CD4-positive, alpha-beta T cell (primary cell): ENCODE results near the gene ATRNL1. TPM values are rescaled to one million over a fixed set of nuclear protein-coding genes. Genes with fewer than 3 reads are reported as not detected.

Experiments used
- ATAC-seq: fragments of 200-7000 bp; cut with Tn5 transposase; one replicate; pipeline ENCODE4 v1.10.0; 2022; ENCODE audit warnings: mild to moderate bottlenecking; ENCODE audit not compliant: poor library complexity
- CTCF ChIA-PET: fragments of 350-600 bp; sonication (Branson Sonifier 250); formaldehyde crosslinking; loops from one replicate; lab custom pipeline; 2021; ENCODE audit warnings: antibody characterized with exemption, inconsistent platforms; lab: Charles Lee
- POLR2A ChIA-PET: fragments of 350-600 bp; sonication (Branson Sonifier 250); formaldehyde crosslinking; loops from one replicate; lab custom pipeline; 2021; ENCODE audit warnings: antibody characterized with exemption, inconsistent platforms; lab: Charles Lee
- DNase-seq, 14 experiments: peaks; one replicate each; pipeline ENCODE4 v3.0.0-alpha.2; 2013 to 2020; ENCODE audit warnings: mixed read lengths in 2 of 14
- H3K27ac ChIP-seq, 2 donors: one replicate each; pipeline versions ENCODE4 v1.5.1 to v1.7.0; 2013; ENCODE audit warnings: low read length in 2 of 2, low read depth in 1 of 2, mild to moderate bottlenecking in 1 of 2
- H3K27me3 ChIP-seq, 2 experiments: 1 replicate in 1 of 2; 2 replicates in 1 of 2; pipeline versions ENCODE4 v1.6.1 to v1.7.0; 2013; ENCODE audit warnings: low read length in 2 of 2, control low read depth in 1 of 2, mild to moderate bottlenecking in 1 of 2, moderate library complexity in 1 of 2; ENCODE audit not compliant: insufficient read depth in 2 of 2, control insufficient read depth in 1 of 2
- H3K36me3 ChIP-seq: one replicate; pipeline ENCODE4 v1.6.1; 2013; ENCODE audit warnings: low read length, control low read depth; ENCODE audit not compliant: insufficient read depth
- H3K4me1 ChIP-seq: one replicate; pipeline ENCODE4 v1.6.1; 2013; ENCODE audit warnings: low read length, control low read depth; ENCODE audit not compliant: insufficient read depth
- H3K4me3 ChIP-seq: one replicate; pipeline ENCODE4 v1.5.1; 2013; ENCODE audit warnings: mild to moderate bottlenecking, low read length, moderate library complexity
- H3K9me3 ChIP-seq, 2 experiments: 1 replicate in 1 of 2; 2 replicates in 1 of 2; pipeline versions ENCODE4 v1.6.1 to v1.7.0; 2013; ENCODE audit warnings: low read length in 2 of 2, mild to moderate bottlenecking in 2 of 2, control low read depth in 1 of 2, moderate library complexity in 1 of 2; ENCODE audit not compliant: control insufficient read depth in 1 of 2, insufficient read depth in 1 of 2
- H3K27ac Mint-ChIP-seq: one replicate; pipeline ENCODE4 v1.8.0; 2020; ENCODE audit warnings: mixed read lengths
- H3K27me3 Mint-ChIP-seq: one replicate; pipeline ENCODE4 v1.8.0; 2021; ENCODE audit warnings: mixed read lengths
- H3K36me3 Mint-ChIP-seq: one replicate; pipeline ENCODE4 v1.8.0; 2021; ENCODE audit warnings: low read depth, mixed read lengths
- H3K4me1 Mint-ChIP-seq: one replicate; pipeline ENCODE4 v1.8.0; 2021; ENCODE audit warnings: low read depth, mixed read lengths
- H3K4me3 Mint-ChIP-seq: one replicate; pipeline ENCODE4 v1.8.0; 2020; ENCODE audit warnings: mild to moderate bottlenecking, mixed read lengths
- H3K9me3 Mint-ChIP-seq: one replicate; pipeline ENCODE4 v1.8.0; 2020; ENCODE audit warnings: mixed read lengths
- intact Hi-C, 2 experiments: fragments of 100-400 bp; cut with DNase I in 1 of 2; cut with micrococcal nuclease in 1 of 2; formaldehyde crosslinking; loops; one replicate each; pipeline versions ENCODE4 v1.15.1 to v1.9.0; 2023 to 2025; cut with DNase I, micrococcal nuclease
- total RNA-seq, 174 experiments: library from RNA in 2 of 174; stranded (reverse) in 2 of 174; gene quantifications; one replicate each; pipeline ENCODE4 v1.2.3 and lab custom pipeline; 2021 to 2026
- TF ChIP-seq, protein P1 (sequence below): fragments of 200-600 bp; IDR thresholded peaks from one replicate; pipeline ENCODE4 v1.8.0; 2022; ENCODE audit warnings: antibody characterized with exemption, mild to moderate bottlenecking

The ATRNL1 gene
- total RNA-seq, 2 experiments from 2014 or later = not detected

DNA sequence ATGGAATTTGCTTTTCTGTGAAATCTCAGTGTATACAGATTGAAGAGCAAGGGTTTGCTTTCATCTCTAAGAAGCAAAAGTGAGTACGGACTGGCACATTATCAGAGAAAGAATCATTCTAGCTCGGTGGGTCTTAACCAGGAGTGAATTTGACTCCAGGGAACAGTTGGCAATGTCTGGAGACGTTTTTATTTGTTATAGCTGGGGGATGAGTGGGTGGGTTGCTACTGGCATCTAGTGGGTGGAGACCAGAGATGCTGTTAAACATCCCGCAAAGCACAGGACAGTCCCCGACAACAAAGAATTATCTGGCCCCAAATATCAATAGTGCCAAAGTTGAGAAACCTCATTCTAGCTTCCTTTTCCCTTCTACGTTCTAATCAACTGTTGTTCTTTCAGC is 43.8 kb upstream of the ATRNL1 start:
- DNase-seq (no peak), ATAC-seq (no peak)
- TF ChIP-seq, protein P1, sequence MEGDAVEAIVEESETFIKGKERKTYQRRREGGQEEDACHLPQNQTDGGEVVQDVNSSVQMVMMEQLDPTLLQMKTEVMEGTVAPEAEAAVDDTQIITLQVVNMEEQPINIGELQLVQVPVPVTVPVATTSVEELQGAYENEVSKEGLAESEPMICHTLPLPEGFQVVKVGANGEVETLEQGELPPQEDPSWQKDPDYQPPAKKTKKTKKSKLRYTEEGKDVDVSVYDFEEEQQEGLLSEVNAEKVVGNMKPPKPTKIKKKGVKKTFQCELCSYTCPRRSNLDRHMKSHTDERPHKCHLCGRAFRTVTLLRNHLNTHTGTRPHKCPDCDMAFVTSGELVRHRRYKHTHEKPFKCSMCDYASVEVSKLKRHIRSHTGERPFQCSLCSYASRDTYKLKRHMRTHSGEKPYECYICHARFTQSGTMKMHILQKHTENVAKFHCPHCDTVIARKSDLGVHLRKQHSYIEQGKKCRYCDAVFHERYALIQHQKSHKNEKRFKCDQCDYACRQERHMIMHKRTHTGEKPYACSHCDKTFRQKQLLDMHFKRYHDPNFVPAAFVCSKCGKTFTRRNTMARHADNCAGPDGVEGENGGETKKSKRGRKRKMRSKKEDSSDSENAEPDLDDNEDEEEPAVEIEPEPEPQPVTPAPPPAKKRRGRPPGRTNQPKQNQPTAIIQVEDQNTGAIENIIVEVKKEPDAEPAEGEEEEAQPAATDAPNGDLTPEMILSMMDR = no peak
- ChIA-PET POLR2A (no interaction called here), CTCF (no interaction called here)
- Histone ChIP-seq H3K27ac (no peak overlapping the region), H3K4me1 (no peaks in the 10 kb centered on the region), H3K4me3 (no peak overlapping the region), H3K27me3 (no peaks in the 10 kb centered on the region), H3K9me3 (no peaks in the 10 kb centered on the region), H3K36me3 (no peaks in the 10 kb centered on the region)
- Mint-ChIP-seq H3K9me3 (no peaks in the 10 kb centered on the region), H3K4me1 (no peaks in the 10 kb centered on the region), H3K27ac (no peak overlapping the region), H3K27me3 (no peaks in the 10 kb centered on the region), H3K4me3 (no peak overlapping the region), H3K36me3 (no peaks in the 10 kb centered on the region)
- intact Hi-C loops = no loop called here

DNA sequence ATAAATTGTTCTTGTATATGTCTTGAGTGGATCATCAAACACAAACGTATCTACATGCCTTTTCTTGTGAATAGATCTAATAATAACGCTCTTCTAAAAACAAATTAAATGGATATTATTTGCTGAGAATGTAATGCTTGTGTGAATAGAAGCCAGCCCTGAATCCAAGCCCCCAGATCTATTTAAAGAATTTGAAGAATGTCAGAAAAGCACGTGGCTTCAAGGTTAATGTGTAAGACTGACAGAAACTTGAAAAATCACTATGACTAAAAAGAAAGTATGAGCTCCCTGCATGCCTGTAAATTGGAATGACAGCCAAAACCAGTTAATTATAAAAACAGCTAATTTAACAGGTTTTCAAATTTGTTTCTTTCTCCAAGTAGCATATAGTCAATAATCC is 43.2 kb upstream of the ATRNL1 start:
- no peaks in the 10 kb centered on the region for H3K4me1 Mint-ChIP-seq
- H3K27ac Mint-ChIP-seq = no peak overlapping the region
- intact Hi-C loops = no loop called here
- no peak for DNase-seq
- H3K36me3 ChIP-seq = no peaks in the 10 kb centered on the region
- H3K27me3 ChIP-seq = no peaks in the 10 kb centered on the region
- no peak overlapping the region for H3K4me3 Mint-ChIP-seq
- ChIA-PET POLR2A (no interaction called here), CTCF (no interaction called here)
- H3K36me3 Mint-ChIP-seq = no peaks in the 10 kb centered on the region
- no peaks in the 10 kb centered on the region for H3K27me3 Mint-ChIP-seq
- H3K4me3 ChIP-seq = no peak overlapping the region
- TF ChIP-seq, protein P1 = no peak
- no peaks in the 10 kb centered on the region for H3K9me3 ChIP-seq
- no peak for ATAC-seq
- no peak overlapping the region for H3K27ac ChIP-seq
- H3K9me3 Mint-ChIP-seq = no peaks in the 10 kb centered on the region
- no peaks in the 10 kb centered on the region for H3K4me1 ChIP-seq

DNA sequence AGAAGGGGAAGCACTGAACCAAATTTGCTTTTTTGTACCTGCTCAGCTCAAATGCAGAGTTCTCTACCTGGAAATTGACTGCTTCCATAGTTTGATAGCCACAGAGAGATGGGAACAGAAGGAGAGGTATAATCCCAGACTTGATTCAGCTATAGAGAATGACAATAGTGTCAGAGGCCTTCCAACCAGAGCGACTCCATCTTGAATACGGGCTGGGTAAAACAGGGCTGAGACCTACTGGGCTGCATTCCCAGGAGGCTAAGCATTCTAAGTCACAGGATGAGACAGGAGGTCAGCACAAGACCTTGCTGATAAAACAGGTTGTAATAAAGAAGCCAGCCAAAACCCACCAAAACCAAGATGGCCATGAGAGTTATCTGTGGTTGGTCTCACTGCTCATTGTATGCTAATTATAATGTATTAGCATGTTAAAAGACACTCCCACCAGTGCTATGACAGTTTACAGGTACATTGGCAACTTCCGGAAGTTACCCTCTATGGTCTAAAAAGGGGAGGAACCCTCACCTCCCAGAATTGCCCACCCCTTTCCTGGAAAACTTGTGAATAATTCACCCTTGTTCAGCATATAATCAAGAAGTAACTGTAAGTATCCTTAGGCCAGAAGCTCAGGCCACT is 42.7 kb upstream of the ATRNL1 start:
- Histone ChIP-seq H3K4me1 (no peaks in the 10 kb centered on the region), H3K36me3 (no peaks in the 10 kb centered on the region), H3K4me3 (no peak overlapping the region), H3K9me3 (no peaks in the 10 kb centered on the region), H3K27ac (no peak overlapping the region), H3K27me3 (no peaks in the 10 kb centered on the region)
- Mint-ChIP-seq H3K27me3 (no peaks in the 10 kb centered on the region), H3K9me3 (no peaks in the 10 kb centered on the region), H3K36me3 (no peaks in the 10 kb centered on the region), H3K27ac (no peak overlapping the region), H3K4me3 (no peak overlapping the region), H3K4me1 (no peaks in the 10 kb centered on the region)
- intact Hi-C loops = no loop called here
- ATAC-seq (no peak), DNase-seq (no peak)
- ChIA-PET POLR2A (no interaction called here), CTCF (no interaction called here)
- TF ChIP-seq, protein P1 = no peak
